ENCODE results near the gene DCAF11. TPM values are rescaled to one million over a fixed set of nuclear protein-coding genes. Genes with fewer than 3 reads are reported as not detected.
A peak's percentile ranks its signal among the peaks of the same experiment; 100 is the strongest.

Gene DCAF11
- total and polyA plus RNA-seq, 4 experiments from 2014 or later = 71.5 to 93.4 (median 75.4) TPM

GRCh38 chr14:24083462-24083861 is 31.1 kb upstream of the DCAF11 start:
- Histone ChIP-seq H3K4me1 (ENCODE audit: insufficient read depth, low read length) (peaks cover 14% of the 10 kb centered on the region), H3K27ac (ENCODE audit: low read depth, low read length) (no peak overlapping the region), H3K4me3 (ENCODE audit: low read length in 2 of 2) (no peak overlapping the region), H3K36me3 (ENCODE audit: insufficient read depth, low read length) (no peaks in the 10 kb centered on the region), H3K27me3 (ENCODE audit: insufficient read depth, low read length) (no peaks in the 10 kb centered on the region), H3K9me3 (ENCODE audit: control insufficient read depth in 1 of 2, low read length in 2 of 2) (no peaks in the 10 kb centered on the region)
- H3K4me1 Mint-ChIP-seq = peaks cover 10 to 27% (median 16%) of the 10 kb centered on the region in 4 donors
- H3K27ac Mint-ChIP-seq = peak overlapping the region in 4 of 7 donors; percentile 2 to 75 (median 31)
- DNase-seq = no peak
- ChIA-PET CTCF (ENCODE audit: partially characterized antibody) (interaction anchor here (8.2 to 12.1 kb wide), 3 partner anchors 10 to 26 kb away, joined by 85 to 168 read pairs (median 95); partner anchors contain the start of gene PCK2), POLR2A (ENCODE audit: partially characterized antibody) (interaction anchor here (0.9 to 6.1 kb wide), 3 partner anchors 11 to 57 kb away, joined by 3 to 81 read pairs (median 16); partner anchors contain the start of genes DCAF11, EMC9 and PCK2)
- H3K9me3 Mint-ChIP-seq = peaks cover 0 to 4% (median 0%) of the 10 kb centered on the region in 8 donors
- H3K36me3 Mint-ChIP-seq = no peaks in the 10 kb centered on the region
- peak overlapping the region in 1 of 8 donors; percentile 18 for H3K4me3 Mint-ChIP-seq
- intact Hi-C loops (cut with micrococcal nuclease) = loop anchor here (10.0 kb wide), 1 partner anchor 99 kb away; the partner anchor contains the start of gene DHRS4L2
- no peaks in the 10 kb centered on the region for H3K27me3 Mint-ChIP-seq

- Histone ChIP-seq H3K4me1 (ENCODE audit: insufficient read depth, low read length) (peaks cover 14% of the 10 kb centered on the region), H3K9me3 (ENCODE audit: control insufficient read depth in 1 of 2, low read length in 2 of 2) (no peaks in the 10 kb centered on the region), H3K4me3 (ENCODE audit: low read length in 2 of 2) (no peak overlapping the region), H3K27ac (ENCODE audit: low read depth, low read length) (no peak overlapping the region), H3K27me3 (ENCODE audit: insufficient read depth, low read length) (no peaks in the 10 kb centered on the region), H3K36me3 (ENCODE audit: insufficient read depth, low read length) (no peaks in the 10 kb centered on the region)
- H3K27me3 Mint-ChIP-seq = no peaks in the 10 kb centered on the region
- no peak overlapping the region for H3K27ac Mint-ChIP-seq
- intact Hi-C loops (cut with micrococcal nuclease) = loop anchor here (10.0 kb wide), 1 partner anchor 100 kb away; the partner anchor contains the start of gene DHRS4L2
- H3K36me3 Mint-ChIP-seq = no peaks in the 10 kb centered on the region
- no peak overlapping the region for H3K4me3 Mint-ChIP-seq
- POLR2A ChIA-PET (ENCODE audit: partially characterized antibody) = interaction anchor here (0.9 to 6.1 kb wide), 2 partner anchors 10 to 32 kb away, joined by 3 to 81 read pairs; partner anchors contain the start of genes CARMIL3 and PCK2
- peaks cover 0 to 4% (median 0%) of the 10 kb centered on the region in 8 donors for H3K9me3 Mint-ChIP-seq
- no peak for DNase-seq
- CTCF ChIA-PET (ENCODE audit: partially characterized antibody) = interaction anchor here (8.2 to 9.5 kb wide), 2 partner anchors 25 to 26 kb away, joined by 85 to 95 read pairs; no protein-coding TSS in a partner anchor
- peaks cover 10 to 22% (median 14%) of the 10 kb centered on the region in 4 donors for H3K4me1 Mint-ChIP-seq
Measured at GRCh38 chr14:24084440-24084839, 30.1 kb upstream of the DCAF11 start.

- peak overlapping the region in 2 of 7 donors; percentile 3 to 57 for H3K27ac Mint-ChIP-seq
- no peaks in the 10 kb centered on the region for H3K27me3 Mint-ChIP-seq
- peaks cover 0 to 4% (median 0%) of the 10 kb centered on the region in 8 donors for H3K9me3 Mint-ChIP-seq
- CTCF ChIA-PET (ENCODE audit: partially characterized antibody) = interaction anchor here (1.4 to 9.5 kb wide), 3 partner anchors 21 to 26 kb away, joined by 4 to 95 read pairs (median 85); no protein-coding TSS in a partner anchor
- intact Hi-C loops (cut with micrococcal nuclease) = loop anchor here (10.0 kb wide), 1 partner anchor 100 kb away; the partner anchor contains the start of gene DHRS4L2
- peaks cover 10 to 20% (median 15%) of the 10 kb centered on the region in 4 donors for H3K4me1 Mint-ChIP-seq
- no peak for DNase-seq
- H3K36me3 Mint-ChIP-seq = no peaks in the 10 kb centered on the region
- no peaks in the 10 kb centered on the region for H3K36me3 ChIP-seq (ENCODE audit: insufficient read depth, low read length)
- POLR2A ChIA-PET (ENCODE audit: partially characterized antibody) = interaction anchor here (0.6 to 6.1 kb wide), 4 partner anchors 9 to 60 kb away, joined by 3 to 81 read pairs (median 4); partner anchors contain the start of genes CARMIL3 and PCK2
- H3K27ac ChIP-seq (ENCODE audit: low read depth, low read length) = no peak overlapping the region
- H3K4me1 ChIP-seq (ENCODE audit: insufficient read depth, low read length) = peaks cover 13% of the 10 kb centered on the region
- H3K27me3 ChIP-seq (ENCODE audit: insufficient read depth, low read length) = no peaks in the 10 kb centered on the region
- no peaks in the 10 kb centered on the region for H3K9me3 ChIP-seq (ENCODE audit: control insufficient read depth in 1 of 2, low read length in 2 of 2)
- no peak overlapping the region for H3K4me3 Mint-ChIP-seq
- H3K4me3 ChIP-seq (ENCODE audit: low read length in 2 of 2) = no peak overlapping the region
Measured at GRCh38 chr14:24085215-24085614, 29.4 kb upstream of the DCAF11 start.

GRCh38 chr14:24086193-24086955 is 28.2 kb upstream of the DCAF11 start:
- no peaks in the 10 kb centered on the region for H3K27me3 Mint-ChIP-seq
- peak overlapping the region in 2 of 7 donors; percentile 22 to 49 for H3K27ac Mint-ChIP-seq
- peaks cover 0 to 4% (median 0%) of the 10 kb centered on the region in 8 donors for H3K9me3 Mint-ChIP-seq
- no peak overlapping the region for H3K4me3 ChIP-seq (ENCODE audit: low read length in 2 of 2)
- peaks cover 8% of the 10 kb centered on the region for H3K4me1 ChIP-seq (ENCODE audit: insufficient read depth, low read length)
- POLR2A ChIA-PET (ENCODE audit: partially characterized antibody) = interaction anchor here (1.5 kb wide), 1 partner anchor 28 kb away, joined by 4 read pairs; no protein-coding TSS in a partner anchor
- H3K36me3 Mint-ChIP-seq = no peaks in the 10 kb centered on the region
- H3K27me3 ChIP-seq (ENCODE audit: insufficient read depth, low read length) = no peaks in the 10 kb centered on the region
- no peaks in the 10 kb centered on the region for H3K9me3 ChIP-seq (ENCODE audit: control insufficient read depth in 1 of 2, low read length in 2 of 2)
- peaks cover 6 to 16% (median 14%) of the 10 kb centered on the region in 4 donors for H3K4me1 Mint-ChIP-seq
- DNase-seq = no peak
- CTCF ChIA-PET (ENCODE audit: partially characterized antibody) = interaction anchor here (1.0 to 9.5 kb wide), 4 partner anchors 17 to 27 kb away, joined by 3 to 95 read pairs (median 44); no protein-coding TSS in a partner anchor
- no peaks in the 10 kb centered on the region for H3K36me3 ChIP-seq (ENCODE audit: insufficient read depth, low read length)
- no peak overlapping the region for H3K4me3 Mint-ChIP-seq
- intact Hi-C loops (cut with micrococcal nuclease) = loop anchor here (10.0 kb wide), 1 partner anchor 102 kb away; the partner anchor contains the start of gene DHRS4L2
- no peak overlapping the region for H3K27ac ChIP-seq (ENCODE audit: low read depth, low read length)

GRCh38 chr14:24087004-24087403 is 27.6 kb upstream of the DCAF11 start:
- H3K36me3 Mint-ChIP-seq = no peaks in the 10 kb centered on the region
- H3K27me3 Mint-ChIP-seq = no peaks in the 10 kb centered on the region
- intact Hi-C loops (cut with micrococcal nuclease) = loop anchor here (10.0 kb wide), 1 partner anchor 102 kb away; the partner anchor contains the start of gene DHRS4L2
- H3K4me3 Mint-ChIP-seq = no peak overlapping the region
- Histone ChIP-seq H3K27ac (ENCODE audit: low read depth, low read length) (no peak overlapping the region), H3K4me1 (ENCODE audit: insufficient read depth, low read length) (peaks cover 4% of the 10 kb centered on the region), H3K4me3 (ENCODE audit: low read length in 2 of 2) (no peak overlapping the region), H3K9me3 (ENCODE audit: control insufficient read depth in 1 of 2, low read length in 2 of 2) (no peaks in the 10 kb centered on the region), H3K36me3 (ENCODE audit: insufficient read depth, low read length) (no peaks in the 10 kb centered on the region), H3K27me3 (ENCODE audit: insufficient read depth, low read length) (no peaks in the 10 kb centered on the region)
- peaks cover 3 to 13% (median 10%) of the 10 kb centered on the region in 4 donors for H3K4me1 Mint-ChIP-seq
- POLR2A ChIA-PET (ENCODE audit: partially characterized antibody) = no interaction called here
- peaks cover 0 to 4% (median 0%) of the 10 kb centered on the region in 8 donors for H3K9me3 Mint-ChIP-seq
- CTCF ChIA-PET (ENCODE audit: partially characterized antibody) = interaction anchor here (1.0 to 9.5 kb wide), 3 partner anchors 17 to 28 kb away, joined by 3 to 95 read pairs (median 85); no protein-coding TSS in a partner anchor
- DNase-seq = no peak
- H3K27ac Mint-ChIP-seq = peak overlapping the region in 2 of 7 donors; percentile 15 to 26

- no peak overlapping the region for H3K4me3 Mint-ChIP-seq
- no peaks in the 10 kb centered on the region for H3K9me3 ChIP-seq (ENCODE audit: control insufficient read depth in 1 of 2, low read length in 2 of 2)
- no peak overlapping the region for H3K4me3 ChIP-seq (ENCODE audit: low read length in 2 of 2)
- no peaks in the 10 kb centered on the region for H3K27me3 ChIP-seq (ENCODE audit: insufficient read depth, low read length)
- no peak for DNase-seq
- no peaks in the 10 kb centered on the region for H3K27me3 Mint-ChIP-seq
- H3K4me1 Mint-ChIP-seq = peaks cover 3 to 15% (median 11%) of the 10 kb centered on the region in 4 donors
- H3K4me1 ChIP-seq (ENCODE audit: insufficient read depth, low read length) = peaks cover 5% of the 10 kb centered on the region
- no peak overlapping the region for H3K27ac Mint-ChIP-seq
- no peaks in the 10 kb centered on the region for H3K36me3 ChIP-seq (ENCODE audit: insufficient read depth, low read length)
- H3K27ac ChIP-seq (ENCODE audit: low read depth, low read length) = no peak overlapping the region
- H3K9me3 Mint-ChIP-seq = peaks cover 0 to 4% (median 0%) of the 10 kb centered on the region in 8 donors
- no peaks in the 10 kb centered on the region for H3K36me3 Mint-ChIP-seq
- intact Hi-C loops (cut with micrococcal nuclease) = loop anchor here (10.0 kb wide), 1 partner anchor 103 kb away; the partner anchor contains the start of gene DHRS4L2
- ChIA-PET POLR2A (ENCODE audit: partially characterized antibody) (no interaction called here), CTCF (ENCODE audit: partially characterized antibody) (interaction anchor here (0.7 to 12.2 kb wide), 4 partner anchors 9 to 48 kb away, joined by 3 to 475 read pairs (median 208); partner anchors contain the start of genes CARMIL3 and PSME1)
Measured at GRCh38 chr14:24088095-24088494, 26.5 kb upstream of the DCAF11 start.

Measured in CD4-positive, alpha-beta memory T cell (primary cell).